NCI-H1105 (cell line): ENCODE measurements around the gene CEACAM5.
A peak's percentile ranks its signal among the peaks of the same experiment; 100 is the strongest.
"Not testable (repeated sequence)": the region's sequence is repeated elsewhere in the genome, so short reads cannot be mapped to it uniquely, and the experiment has no call there.

Experiments
- DNase-seq: peaks from one replicate; lab custom pipeline; 2025; lab: John Stamatoyannopoulos, UW

Gene CEACAM5

GRCh38 chr19:41700381-41701195 lies 7.8 kb upstream of the CEACAM5 start:
- no peak for DNase-seq

GRCh38 chr19:41701401-41702075 lies 6.9 kb upstream of the CEACAM5 start:
- no peak for DNase-seq

- no peak for DNase-seq
Observed at GRCh38 chr19:41702171-41702651, 6.2 kb upstream of the CEACAM5 start.

- no peak for DNase-seq
Observed at GRCh38 chr19:41703602-41704293, 4.7 kb upstream of the CEACAM5 start.

GRCh38 chr19:41705393-41706174 lies 2.8 kb upstream of the CEACAM5 start:
- DNase-seq, result no peak

DNA sequence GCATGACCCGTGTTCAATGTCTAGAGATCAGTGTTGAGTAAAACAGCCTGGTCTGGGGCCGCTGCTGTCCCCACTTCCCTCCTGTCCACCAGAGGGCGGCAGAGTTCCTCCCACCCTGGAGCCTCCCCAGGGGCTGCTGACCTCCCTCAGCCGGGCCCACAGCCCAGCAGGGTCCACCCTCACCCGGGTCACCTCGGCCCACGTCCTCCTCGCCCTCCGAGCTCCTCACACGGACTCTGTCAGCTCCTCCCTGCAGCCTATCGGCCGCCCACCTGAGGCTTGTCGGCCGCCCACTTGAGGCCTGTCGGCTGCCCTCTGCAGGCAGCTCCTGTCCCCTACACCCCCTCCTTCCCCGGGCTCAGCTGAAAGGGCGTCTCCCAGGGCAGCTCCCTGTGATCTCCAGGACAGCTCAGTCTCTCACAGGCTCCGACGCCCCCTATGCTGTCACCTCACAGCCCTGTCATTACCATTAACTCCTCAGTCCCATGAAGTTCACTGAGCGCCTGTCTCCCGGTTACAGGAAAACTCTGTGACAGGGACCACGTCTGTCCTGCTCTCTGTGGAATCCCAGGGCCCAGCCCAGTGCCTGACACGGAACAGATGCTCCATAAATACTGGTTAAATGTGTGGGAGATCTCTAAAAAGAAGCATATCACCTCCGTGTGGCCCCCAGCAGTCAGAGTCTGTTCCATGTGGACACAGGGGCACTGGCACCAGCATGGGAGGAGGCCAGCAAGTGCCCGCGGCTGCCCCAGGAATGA lies 1.5 kb upstream of the CEACAM5 start:
- peak; percentile 23 for DNase-seq

GRCh38 chr19:41707502-41707812 lies 969 bp upstream of the CEACAM5 start:
- DNase-seq, result no peak

DNA sequence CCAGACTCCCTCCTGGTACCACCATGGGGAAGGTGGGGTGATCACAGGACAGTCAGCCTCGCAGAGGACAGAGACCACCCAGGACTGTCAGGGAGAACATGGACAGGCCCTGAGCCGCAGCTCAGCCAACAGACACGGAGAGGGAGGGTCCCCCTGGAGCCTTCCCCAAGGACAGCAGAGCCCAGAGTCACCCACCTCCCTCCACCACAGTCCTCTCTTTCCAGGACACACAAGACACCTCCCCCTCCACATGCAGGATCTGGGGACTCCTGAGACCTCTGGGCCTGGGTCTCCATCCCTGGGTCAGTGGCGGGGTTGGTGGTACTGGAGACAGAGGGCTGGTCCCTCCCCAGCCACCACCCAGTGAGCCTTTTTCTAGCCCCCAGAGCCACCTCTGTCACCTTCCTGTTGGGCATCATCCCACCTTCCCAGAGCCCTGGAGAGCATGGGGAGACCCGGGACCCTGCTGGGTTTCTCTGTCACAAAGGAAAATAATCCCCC lies 505 bp upstream of the CEACAM5 start:
- no peak for DNase-seq

DNA sequence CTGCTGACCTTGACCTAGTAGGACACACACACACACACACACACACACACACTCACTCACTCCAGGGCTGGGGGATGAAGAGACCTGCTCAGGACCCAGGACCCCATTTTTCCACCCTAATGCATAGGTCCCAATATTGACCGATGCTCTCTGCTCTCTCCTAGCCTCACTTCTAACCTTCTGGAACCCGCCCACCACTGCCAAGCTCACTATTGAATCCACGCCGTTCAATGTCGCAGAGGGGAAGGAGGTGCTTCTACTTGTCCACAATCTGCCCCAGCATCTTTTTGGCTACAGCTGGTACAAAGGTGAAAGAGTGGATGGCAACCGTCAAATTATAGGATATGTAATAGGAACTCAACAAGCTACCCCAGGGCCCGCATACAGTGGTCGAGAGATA lies 1.1 kb downstream of the CEACAM5 start:
- DNase-seq, result not testable (repeated sequence)

- no peak for DNase-seq
Observed at GRCh38 chr19:41709951-41710645, 1.7 kb downstream of the CEACAM5 start.

- no peak for DNase-seq
Observed at GRCh38 chr19:41711376-41712261, 3.2 kb downstream of the CEACAM5 start.

- DNase-seq, result no peak
Observed at GRCh38 chr19:41714598-41714997, 6.2 kb downstream of the CEACAM5 start.

DNA sequence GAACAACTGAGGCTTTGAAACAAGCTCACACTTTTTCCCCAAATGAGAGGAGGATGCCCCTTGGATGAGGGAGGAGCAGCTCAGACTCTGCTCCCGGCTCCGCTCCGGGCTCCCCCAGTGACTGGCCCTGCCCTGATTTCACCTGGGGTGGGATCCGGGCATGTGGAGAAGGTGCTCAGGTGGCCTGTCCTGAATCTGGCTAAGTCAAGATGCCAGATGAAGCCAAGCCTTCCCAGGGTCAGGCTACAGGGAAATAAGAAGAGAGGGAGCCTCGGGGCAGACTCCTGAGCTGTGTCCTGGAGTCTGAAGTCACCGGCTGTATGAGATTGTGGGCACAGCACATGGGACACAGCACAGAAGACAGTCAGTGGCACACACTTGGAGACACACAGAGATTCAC lies 10.3 kb downstream of the CEACAM5 start:
- no peak for DNase-seq

- DNase-seq, result no peak
Observed at GRCh38 chr19:41720103-41720502, 11.7 kb downstream of the CEACAM5 start.

DNA sequence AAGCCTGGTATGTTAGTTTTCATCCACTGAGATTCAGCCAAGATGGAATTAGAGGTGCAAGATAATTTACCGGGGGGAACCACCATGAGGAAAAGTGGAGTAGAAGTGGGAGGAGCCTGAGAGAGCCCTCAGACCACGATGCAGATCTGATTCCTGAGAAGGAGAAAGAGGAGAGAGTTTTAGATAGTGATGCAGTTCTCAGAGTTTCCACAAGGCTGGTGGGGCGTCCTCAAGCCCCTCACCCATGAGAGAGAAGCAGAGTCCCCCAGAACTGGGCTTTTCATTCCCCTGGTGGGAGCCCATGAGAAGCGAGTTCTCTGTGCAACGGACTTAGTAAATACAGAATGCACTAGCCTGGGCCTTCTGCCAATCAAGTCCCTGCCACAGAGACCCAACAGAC lies 18.1 kb downstream of the CEACAM5 start:
- no peak for DNase-seq

DNA sequence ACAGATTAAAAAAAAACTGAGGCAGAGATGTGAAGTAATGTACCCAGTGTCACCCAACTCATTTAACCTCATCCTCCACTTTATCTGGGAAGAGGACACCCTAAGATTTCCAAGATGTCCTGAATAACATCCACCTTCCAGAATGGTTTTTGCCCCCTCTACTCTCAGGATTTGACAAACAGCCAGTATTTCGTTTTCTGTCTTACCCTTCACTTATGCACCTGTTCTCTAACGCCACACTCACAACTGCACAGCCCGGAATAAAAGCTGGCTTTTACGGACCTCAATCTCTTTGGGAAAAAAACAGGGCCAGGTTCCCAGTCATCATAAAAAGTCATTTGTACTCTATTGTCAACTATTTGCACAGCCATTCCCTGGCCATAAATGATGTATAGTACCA lies 25.7 kb downstream of the CEACAM5 start:
- DNase-seq, result peak; percentile 62

DNA sequence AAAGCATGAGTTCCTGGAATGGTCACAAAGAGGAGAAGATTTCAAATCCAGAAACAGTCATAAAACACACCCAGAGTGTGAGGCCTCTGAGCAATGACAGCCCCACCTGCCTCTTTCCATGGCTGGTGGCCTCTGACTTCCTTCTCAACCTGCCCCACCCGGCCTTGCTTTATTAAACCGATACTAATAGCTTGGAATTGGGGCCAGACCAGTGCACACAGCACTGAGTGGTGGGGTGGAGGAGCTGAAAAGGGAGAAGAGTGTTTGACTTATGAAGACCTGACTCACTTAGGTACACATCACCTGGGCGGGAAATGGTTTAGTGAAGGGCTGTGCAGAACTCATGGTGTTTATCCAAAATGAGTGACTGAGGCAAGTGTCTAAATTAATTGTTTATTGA lies 26.2 kb downstream of the CEACAM5 start:
- peak; percentile 62 for DNase-seq

DNA sequence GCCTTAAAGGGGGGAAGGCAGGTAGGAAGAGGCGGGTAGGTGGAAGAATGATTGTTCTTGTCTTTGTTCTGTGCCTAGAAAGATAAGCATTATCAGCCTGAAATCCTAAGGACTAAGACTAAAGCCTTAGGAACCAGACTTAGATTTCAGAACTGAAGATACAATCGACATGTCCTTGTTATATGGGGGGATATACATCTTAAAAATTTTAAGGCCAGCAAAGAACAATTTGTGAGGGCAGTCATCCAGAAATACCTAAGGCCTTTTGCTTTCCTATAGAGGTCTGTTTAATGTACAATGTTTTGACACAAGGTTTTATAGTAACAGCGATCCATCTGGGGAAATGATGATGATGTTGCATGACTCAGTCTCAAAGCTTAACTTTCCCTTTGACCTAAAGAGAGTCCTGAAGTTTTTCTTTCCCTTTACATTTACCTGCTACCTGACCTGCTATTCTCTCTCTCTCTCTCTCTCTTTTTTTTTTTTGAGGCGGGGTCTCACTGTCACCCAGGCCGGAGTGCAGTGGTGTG lies 26.7 kb downstream of the CEACAM5 start:
- no peak for DNase-seq

DNA sequence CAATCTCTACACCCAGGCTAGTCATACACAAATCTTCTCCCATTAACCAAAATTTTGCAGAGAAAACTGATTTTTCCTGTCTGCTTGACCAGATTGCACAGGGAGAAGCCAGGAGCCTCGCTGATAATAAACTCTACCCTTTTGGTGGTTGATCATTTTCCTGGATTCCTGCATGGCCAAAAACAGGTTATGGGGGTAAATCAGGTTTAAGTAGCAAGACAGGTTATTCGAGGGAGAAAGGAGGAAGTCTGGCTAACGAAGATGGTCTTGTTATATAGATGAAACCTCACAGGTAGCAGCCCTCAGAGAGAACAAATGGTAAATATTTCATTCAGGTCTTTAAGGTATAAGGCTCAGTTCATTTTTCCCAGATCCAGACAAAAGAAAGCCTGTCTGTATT lies 30.9 kb downstream of the CEACAM5 start:
- DNase-seq, result no peak
